GM18508 (cell line): Measurements from ENCODE around the gene MTMR10.

Experiments
- ATAC-seq: cut with Tn5 transposase; IDR thresholded peaks from one replicate; pipeline ENCODE4 v1.9.1; 2021; ENCODE audit warnings: moderate number of reproducible peaks; ENCODE audit not compliant: insufficient read depth, unreplicated experiment

MTMR10 gene, protein sequence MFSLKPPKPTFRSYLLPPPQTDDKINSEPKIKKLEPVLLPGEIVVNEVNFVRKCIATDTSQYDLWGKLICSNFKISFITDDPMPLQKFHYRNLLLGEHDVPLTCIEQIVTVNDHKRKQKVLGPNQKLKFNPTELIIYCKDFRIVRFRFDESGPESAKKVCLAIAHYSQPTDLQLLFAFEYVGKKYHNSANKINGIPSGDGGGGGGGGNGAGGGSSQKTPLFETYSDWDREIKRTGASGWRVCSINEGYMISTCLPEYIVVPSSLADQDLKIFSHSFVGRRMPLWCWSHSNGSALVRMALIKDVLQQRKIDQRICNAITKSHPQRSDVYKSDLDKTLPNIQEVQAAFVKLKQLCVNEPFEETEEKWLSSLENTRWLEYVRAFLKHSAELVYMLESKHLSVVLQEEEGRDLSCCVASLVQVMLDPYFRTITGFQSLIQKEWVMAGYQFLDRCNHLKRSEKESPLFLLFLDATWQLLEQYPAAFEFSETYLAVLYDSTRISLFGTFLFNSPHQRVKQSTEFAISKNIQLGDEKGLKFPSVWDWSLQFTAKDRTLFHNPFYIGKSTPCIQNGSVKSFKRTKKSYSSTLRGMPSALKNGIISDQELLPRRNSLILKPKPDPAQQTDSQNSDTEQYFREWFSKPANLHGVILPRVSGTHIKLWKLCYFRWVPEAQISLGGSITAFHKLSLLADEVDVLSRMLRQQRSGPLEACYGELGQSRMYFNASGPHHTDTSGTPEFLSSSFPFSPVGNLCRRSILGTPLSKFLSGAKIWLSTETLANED

DNA sequence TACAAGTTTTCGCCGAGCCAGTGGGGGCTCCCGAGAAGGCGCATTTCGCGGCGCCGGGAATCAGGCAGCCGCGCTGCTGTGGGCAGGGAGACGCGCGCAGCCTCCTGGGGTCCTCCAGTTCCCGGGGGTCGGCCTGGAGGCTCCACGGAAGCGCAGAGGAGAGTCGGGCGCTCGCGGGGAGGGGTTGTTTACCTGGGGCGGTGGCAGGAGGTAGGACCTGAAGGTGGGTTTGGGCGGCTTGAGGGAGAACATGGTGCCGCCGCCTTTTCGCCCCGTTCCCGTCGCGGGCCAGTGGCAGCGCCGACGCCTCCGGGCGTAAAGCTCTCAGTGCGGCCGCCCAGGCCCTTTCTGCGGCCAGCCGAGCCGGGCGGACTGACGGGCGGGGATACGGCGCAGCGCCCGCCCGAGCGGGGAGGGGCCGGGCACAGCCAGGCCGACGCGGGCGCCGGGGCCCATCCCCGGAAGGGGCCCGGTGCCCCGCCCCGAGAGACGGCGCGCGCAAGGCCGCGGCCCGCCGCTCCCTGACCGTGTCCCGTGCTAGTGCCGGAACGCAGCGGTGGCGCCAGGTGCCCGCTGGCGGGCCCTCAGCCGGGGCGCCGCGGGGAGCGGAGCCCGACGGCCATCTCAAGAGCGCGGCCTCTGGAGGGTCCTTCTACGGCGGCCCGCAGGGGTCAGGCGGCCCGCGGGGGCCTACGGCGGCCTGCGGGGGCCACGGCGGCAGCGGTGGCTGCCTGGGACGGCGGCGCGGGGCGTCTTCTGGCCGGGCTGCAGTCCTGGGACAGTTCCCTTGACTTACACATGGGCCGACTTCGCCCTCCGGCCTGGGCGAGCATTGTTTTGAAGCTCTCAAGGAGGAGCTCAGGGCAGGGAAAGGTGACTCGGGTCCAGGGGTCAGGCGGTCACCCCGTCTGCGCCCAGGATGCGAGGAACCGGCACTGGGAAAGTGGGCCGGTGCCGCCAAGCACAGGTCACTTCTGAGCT lies at the start of gene MTMR10:
MTMR10 (minus strand) TSS at position 374 of the 981 bp plus-strand sequence; CDS start at position 252, 122 bp downstream.
- ATAC-seq, result no peak

DNA sequence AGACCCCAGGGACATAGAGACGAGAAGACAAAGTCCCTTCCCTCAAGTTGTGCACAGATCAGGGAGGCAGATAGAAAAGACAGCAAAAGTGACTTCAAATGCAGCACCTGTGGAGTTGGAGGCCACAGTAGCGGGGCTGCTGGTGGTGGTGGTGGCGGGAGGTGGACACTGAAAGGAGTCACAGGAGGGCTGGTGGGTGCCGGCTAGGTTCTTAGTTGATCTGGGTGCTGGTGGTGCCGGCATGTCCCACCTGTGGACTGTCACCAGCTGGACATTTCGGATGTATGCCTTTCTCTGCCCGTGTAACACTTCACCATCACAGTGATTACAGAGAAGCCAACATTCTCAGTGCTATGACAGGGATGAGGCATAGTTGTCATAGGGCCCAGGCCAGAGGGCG lies 49.2 kb upstream of the MTMR10 start:
- ATAC-seq, result no peak

DNA sequence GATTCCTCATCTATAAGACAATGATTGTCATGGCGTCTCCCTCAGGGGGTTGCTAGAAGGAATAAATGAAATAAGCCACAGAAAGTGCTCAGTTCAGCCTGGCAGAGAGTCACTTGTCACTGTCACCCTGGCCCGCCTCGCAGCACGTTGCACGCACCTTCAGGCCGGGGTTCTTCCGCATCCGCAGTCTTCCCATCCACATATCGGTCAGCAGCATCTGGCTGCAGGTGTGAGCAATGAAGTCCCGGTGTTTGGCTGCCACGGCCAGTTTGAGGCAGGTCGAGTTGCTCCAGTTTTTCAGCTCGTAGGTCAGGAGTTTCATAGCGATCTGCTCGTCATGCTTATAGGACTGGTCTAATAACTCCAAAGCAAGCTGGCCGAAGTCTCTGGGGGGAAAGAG lies 48.5 kb upstream of the MTMR10 start:
- ATAC-seq, result no peak

DNA sequence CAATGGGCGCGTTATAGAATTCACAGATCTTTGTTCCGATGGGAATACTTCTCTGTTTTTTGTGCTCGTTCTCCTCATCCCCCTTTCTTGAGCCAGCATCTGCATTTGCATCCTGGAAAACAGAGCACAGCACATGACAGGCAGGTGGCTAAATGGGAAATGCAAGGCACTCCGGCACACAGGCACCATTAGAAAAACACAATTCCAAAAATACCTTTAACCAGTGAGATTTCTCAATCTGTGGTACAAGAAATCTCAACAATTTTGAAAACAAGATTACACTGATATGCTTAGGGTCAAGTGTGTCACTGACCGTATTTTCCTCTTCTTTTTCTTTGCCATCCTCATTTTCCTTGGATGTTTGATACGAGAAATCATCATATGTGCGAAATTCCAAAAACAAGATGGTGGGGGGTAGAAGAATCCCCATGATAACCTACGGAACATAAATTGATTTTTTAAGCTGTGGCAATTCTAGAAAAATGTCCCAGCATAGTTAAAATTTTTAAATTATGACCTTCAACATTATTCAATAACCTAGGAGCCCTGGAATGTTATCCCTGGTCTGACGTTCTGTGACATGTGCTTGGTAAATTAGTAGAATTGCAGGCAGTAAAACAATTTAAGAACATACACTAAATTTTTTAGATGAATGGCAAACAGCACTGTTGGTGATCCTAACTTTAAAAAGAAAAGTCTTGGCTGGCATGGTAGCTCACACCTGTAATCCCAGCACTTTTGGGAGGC lies 46.5 kb upstream of the MTMR10 start:
- no peak for ATAC-seq

DNA sequence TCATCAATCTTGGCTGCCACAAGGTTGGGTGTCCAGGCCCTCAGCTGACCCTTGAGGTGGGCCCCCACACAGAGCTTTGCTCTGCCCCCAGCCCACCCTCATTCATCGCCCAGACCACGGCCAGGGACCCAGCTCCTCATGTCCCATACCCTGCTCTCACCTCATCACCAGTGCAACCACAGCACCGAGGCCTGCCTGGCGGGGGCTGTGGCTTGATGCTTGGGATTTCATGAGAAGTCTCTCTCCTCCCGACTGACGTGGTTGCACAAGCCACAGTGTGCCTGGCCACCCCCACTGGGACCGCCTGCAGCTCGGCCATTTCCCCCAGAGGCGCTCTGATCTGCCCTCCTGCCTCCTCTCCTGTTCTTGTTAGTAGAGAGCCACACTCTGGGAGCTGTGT lies 45.4 kb upstream of the MTMR10 start:
- ATAC-seq, result no peak

DNA sequence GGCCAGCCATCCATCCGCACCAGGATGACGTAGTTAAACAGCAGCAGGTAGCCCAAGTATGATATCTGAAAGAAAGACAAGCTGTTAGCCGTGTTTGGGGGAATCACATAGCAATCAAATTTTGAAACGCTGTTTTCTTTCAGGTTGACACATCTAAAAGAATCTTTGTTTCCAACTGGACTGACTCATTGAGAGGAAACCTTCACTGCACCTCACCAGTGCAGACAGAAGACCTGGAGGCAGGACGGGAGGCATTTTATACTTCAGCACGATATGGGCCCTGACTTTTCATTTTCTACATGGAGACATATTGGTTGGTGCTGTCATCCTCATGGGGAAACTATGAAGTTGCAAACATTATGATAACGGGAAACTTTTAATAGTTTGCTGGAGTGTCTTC lies 44.2 kb upstream of the MTMR10 start:
- no peak for ATAC-seq

DNA sequence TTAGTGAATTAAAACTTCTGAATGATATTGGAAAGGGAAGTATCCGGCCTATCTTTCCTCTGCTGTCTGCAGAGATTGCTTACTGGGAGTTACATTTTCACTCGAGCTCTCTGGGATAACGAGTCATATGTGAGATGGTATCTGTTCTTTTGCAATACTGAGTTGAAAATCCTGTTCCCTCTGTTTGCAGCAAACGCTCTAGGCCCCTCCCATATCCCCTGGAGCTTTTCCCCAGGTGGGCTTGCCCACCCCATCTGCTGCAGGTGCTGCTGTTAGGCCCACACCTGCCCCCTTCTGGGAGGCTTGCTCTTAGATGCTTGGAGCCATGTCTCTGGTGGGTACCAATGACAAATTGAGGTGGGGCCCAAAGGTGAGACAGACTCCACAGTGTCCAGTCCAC lies 42.7 kb upstream of the MTMR10 start:
- ATAC-seq, result no peak

DNA sequence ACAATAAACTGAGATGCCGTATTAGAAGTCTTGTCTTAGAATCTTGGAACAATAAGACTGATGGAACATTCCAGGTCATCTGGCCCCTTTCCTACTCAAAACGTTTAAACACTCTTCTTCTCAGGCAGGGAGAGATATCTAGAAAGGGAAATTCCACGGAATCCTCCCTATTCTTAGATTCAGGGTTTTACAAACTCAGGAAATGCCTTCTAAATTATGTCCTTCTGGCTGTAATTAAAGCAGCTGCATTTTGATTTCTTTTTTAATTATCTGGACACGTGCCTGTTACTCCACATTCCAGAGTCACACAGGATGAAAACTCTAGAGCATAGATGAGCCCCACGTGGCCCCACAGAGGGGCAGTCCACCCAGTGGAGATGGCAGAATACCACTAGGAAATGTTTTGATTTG lies 41.5 kb upstream of the MTMR10 start:
- ATAC-seq, result no peak

DNA sequence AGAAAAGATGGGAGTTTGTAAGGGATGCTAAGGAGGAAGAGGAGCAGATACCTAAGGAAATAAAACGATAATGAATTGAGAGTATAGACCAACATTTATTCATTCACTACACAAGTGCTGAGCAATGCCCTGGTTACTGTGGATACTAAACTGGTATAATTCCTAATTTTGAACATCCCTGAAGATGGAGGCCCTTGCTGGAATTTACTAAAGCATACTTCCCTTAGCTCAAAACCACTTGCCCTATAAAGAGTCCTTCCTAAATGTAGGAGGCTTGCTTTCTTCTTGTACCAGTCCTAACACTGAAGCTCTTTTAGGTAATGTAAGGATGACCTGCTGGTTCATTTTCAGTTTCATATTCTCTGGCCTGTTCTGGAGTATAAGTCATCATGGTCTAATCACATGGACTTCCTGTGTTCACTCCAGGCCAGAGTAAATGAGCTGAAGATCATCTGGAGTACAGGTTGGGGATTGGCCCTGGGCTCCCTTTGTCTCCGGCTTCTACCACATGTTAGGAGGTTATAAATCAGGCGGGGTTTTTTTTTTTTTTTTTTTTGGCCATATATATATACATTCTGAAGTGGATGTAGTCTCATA lies 40.1 kb upstream of the MTMR10 start:
- ATAC-seq, result no peak

DNA sequence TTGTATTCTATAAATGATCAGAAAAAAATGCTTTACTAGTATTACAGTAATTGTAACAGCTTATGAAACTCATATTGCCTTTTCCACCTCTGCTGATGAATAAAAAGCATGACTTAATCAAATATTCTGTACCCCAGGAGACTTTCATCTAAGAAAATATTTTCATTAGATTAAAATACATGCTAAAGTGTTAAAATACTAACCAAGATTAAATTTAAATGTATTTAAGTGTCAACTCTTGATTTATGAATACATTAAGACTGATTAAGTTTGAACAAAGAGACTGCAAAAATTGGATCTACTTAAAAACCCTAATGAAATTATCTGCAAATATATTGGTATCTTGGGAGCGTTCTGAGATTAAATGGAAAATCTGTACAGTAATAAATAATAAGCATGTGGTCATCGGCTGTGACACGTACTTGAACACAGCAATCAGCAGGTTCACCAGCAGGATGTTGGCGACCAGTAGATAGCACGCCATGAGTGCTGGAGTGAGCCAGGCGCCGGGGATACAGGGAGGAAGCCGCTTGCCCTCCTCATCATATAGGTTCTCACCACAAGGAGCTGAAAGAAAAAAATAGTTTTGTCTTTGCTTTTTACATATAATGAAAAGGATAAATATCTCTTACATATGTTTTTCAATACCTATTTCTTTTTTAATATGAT lies 36.6 kb upstream of the MTMR10 start:
- ATAC-seq, result no peak

DNA sequence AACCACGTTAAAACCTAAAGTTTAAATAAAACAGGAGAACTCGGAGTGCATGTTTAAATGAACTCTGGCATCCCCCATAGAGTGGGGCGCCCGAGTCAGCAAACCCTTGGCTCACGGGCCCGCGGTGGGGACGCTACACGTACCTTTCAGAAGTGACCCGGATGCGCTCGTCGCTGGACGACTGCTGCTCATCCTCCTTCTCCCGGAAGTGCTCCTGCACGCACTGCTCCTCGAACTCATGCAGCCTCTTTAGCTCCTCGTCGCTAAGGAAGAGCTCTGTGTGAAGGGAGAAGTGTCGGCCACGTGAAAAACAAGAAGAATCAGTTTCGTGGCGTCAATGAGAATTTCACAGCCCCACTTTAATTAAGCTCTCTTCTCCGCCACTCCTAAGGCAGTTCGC lies 34.6 kb upstream of the MTMR10 start:
- ATAC-seq, result no peak

DNA sequence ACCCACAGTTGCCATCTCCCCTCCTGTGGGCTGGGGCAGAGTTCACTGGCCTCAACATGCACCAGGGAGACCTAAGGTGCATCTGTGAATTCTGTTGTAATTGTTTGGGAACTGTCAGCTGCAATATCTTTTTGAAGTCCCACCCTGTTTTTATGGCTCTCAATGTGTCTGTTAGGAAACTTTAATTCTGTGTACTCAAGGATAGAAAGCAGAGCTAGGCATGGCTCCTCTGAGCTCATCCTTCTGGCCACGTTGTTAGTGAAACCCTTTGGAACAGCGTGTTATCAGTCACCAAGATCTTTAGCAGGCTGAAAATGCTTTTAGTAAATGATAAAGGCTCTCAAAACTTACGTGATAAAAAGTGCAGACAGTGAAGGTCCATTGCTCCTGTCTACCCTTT lies 33.6 kb upstream of the MTMR10 start:
- ATAC-seq, result no peak

DNA sequence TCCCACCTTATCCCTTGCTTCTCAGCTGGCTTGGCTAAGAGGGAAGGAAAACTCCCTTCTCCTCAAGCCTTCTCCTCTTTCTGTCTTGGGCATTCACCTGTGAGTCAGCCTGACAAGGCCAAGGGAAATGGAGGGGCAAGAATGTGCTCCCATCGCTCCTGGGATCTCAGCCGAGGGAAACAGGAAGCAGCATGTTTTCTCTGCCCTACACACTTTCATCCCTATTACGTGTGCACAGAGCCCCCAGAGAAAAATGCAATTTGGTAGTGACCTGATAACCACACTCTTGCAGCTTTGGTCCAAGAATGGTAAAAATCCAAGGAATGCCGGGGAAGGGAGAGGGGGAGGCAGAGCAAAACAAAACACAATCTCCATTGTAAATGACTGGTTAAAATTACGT lies 32.9 kb upstream of the MTMR10 start:
- no peak for ATAC-seq

DNA sequence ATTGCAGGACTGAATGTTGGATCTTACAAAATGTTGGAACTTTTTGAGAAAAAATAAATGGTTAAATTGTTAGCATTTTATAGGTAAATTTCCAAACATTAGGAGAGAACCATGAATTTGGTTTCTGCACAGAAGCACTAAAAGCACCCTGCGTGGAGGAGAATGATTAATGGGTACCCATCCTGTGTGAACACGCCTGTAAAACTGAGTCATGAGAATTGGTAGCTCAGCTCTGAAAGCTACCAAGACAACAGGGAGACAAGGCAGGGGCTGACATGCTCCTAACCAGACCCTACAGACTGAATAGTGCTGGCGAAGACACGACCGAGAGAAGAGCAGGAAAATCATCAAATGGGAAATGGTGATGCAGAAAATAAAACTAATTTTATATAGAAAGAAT lies 32.4 kb upstream of the MTMR10 start:
- no peak for ATAC-seq

DNA sequence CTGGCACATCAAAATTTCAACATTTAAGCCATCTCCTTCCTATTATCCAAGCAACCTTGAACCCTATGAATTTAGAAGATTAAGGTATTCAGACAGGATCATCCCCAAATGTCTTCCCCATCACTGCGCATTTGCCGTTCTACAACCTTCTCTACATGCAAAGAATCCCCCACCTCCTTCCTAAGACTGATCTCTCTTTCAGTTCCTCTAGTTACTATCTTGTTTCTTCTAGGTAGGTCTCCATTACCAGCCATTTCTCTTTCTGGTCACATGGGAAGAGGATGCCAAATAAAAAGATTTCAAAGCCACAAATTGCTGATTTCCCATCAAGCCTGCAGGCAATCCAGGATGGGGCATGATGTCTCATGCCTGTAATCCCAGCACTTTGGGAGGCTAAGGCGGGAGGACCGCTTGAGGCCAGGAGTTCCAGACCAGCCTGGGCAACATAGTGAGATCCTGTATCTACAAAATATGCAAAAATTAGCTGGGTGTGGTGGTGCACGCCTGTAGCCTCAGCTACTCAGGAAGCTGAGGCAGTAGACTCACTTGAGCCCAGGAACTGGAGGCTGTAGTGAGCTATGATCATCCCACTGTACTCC lies 29.7 kb upstream of the MTMR10 start:
- ATAC-seq, result no peak

DNA sequence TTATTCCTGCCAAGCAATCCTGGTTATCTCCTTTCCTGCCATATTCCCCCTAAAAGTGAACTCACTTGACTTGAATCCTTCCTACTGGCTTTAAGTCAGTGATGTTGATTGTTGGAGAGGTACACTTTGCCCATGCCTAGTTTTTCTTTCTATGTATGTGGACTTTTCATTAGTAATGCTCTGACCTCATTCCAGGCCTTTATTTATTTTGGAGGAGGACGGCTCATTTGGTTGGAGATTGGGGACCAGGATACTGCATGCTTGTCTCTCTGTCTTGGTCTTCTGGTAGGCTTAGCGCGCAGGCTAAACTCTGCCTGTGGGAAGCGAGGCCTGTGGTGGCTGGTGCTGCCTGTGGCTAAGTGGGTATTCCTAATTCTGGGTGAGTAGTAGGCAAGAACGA lies 29.1 kb upstream of the MTMR10 start:
- no peak for ATAC-seq

DNA sequence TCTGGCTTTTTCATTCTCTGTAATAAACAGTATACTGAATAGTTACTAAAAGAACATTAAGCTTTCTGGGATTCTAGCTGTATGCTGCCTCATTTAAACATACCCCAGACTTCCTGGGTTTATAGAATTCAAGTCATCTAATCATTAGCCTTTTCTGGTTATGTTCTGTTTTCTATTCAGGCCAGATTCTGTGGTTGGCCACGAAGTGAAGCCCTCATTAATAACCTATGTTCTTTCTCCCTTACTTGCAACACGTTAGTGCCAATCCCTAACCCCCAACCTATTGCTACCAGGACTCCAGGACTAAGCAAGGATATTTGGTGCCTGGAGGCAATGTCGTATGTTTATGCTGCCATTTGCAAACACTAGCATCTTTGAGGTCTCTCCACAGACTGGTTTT lies 28.6 kb upstream of the MTMR10 start:
- no peak for ATAC-seq

DNA sequence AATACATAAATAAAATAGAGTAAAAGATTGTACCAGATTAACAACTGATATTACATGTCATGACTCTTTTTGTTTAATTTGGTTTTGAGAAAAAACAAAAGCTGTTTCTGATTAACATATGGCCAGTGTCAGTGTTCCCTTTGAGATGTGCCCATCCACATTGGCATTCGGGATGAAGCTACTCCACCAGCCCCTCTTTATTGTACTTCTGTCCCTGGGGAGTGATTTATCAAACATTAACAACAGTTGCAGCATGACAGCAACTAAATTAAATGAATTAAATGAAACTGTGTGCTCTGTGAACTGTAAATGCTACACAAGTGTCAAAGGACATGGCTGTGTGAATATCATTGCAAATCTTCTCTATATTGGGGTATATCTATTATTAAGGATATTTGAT lies 25.9 kb upstream of the MTMR10 start:
- ATAC-seq, result no peak
